ENCODE measurements around the gene NRAS.

- TF ChIP-seq EZH2 (IDR thresholded peaks at IDR 0.05; ENCODE audit: insufficient read depth, poor library complexity, severe bottlenecking) (no peak), EZH2phosphoT487 (IDR thresholded peaks at IDR 0.05; ENCODE audit: insufficient read depth, low read depth) (no peak)
Measured at GRCh38 chr1:114741963-114742746, 25.6 kb upstream of the NRAS start.

Measured in GM23248 (cell line).